ENCODE measurements around the gene ADAM12. TPM values are rescaled to one million over a fixed set of nuclear protein-coding genes. Genes with fewer than 3 reads are reported as not detected.

Gene ADAM12
- total RNA-seq, 2 donors from 2014 or later: 0.46 TPM; not detected in 1

DNA sequence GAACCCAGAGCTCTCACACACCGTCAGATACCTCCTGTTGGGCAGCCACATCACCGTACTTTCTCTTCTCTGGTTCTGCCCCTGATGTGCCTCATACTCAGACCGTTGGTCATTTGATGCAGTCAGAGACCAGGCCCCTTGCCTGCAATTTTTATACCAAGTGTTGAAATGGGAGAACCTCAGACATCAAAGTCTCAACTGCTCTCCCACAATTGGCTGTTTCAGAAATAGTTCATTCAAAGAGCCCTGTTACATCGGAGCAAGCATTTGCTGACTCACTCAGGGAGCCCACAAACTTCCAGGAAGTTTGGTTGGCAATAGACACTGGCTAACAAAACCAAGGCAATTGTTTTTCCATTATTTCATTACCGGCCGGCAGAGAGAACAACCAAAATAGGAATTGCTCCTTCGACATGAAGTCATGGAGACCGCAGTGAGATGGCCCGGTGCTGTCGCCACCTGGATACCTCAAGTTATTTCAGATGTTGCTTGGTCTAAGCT lies 33.5 kb upstream of the ADAM12 start:
- no peak for DNase-seq
- Histone ChIP-seq H3K9me3 (ENCODE audit: control insufficient read depth, low read length) (peaks cover 21% of the 10 kb centered on the region), H3K9ac (ENCODE audit: extremely low read depth, low read length, poor library complexity, severe bottlenecking) (no peak overlapping the region), H3K4me1 (ENCODE audit: control insufficient read depth, insufficient read depth, low read length) (no peaks in the 10 kb centered on the region), H3K4me3 (ENCODE audit: low read length) (no peak overlapping the region), H3K27ac (ENCODE audit: low read depth, low read length) (no peak overlapping the region), H3K36me3 (ENCODE audit: control insufficient read depth, insufficient read depth, low read length) (no peaks in the 10 kb centered on the region), H3K27me3 (ENCODE audit: control insufficient read depth, insufficient read depth, low read length, poor library complexity, severe bottlenecking) (no peaks in the 10 kb centered on the region)
- no peak overlapping the region for H3K4me3 Mint-ChIP-seq
- H3K9me3 Mint-ChIP-seq: peaks cover 19% of the 10 kb centered on the region
- TF ChIP-seq, protein P1, sequence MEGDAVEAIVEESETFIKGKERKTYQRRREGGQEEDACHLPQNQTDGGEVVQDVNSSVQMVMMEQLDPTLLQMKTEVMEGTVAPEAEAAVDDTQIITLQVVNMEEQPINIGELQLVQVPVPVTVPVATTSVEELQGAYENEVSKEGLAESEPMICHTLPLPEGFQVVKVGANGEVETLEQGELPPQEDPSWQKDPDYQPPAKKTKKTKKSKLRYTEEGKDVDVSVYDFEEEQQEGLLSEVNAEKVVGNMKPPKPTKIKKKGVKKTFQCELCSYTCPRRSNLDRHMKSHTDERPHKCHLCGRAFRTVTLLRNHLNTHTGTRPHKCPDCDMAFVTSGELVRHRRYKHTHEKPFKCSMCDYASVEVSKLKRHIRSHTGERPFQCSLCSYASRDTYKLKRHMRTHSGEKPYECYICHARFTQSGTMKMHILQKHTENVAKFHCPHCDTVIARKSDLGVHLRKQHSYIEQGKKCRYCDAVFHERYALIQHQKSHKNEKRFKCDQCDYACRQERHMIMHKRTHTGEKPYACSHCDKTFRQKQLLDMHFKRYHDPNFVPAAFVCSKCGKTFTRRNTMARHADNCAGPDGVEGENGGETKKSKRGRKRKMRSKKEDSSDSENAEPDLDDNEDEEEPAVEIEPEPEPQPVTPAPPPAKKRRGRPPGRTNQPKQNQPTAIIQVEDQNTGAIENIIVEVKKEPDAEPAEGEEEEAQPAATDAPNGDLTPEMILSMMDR (conservative IDR thresholded peaks at IDR 0.05): no peak
- no peaks in the 10 kb centered on the region for H3K36me3 Mint-ChIP-seq (ENCODE audit: low read depth)
- WGBS, 2 experiments (ENCODE audit: insufficient coverage in 1 of 2, insufficient read length in 1 of 2): 89 to 93% methylated on average over 10 of the region's 10 CpGs
- H3K27ac Mint-ChIP-seq: no peak overlapping the region
- H3K4me1 Mint-ChIP-seq: no peaks in the 10 kb centered on the region
- H3K27me3 Mint-ChIP-seq (ENCODE audit: insufficient read depth): peaks cover 8% of the 10 kb centered on the region

DNA sequence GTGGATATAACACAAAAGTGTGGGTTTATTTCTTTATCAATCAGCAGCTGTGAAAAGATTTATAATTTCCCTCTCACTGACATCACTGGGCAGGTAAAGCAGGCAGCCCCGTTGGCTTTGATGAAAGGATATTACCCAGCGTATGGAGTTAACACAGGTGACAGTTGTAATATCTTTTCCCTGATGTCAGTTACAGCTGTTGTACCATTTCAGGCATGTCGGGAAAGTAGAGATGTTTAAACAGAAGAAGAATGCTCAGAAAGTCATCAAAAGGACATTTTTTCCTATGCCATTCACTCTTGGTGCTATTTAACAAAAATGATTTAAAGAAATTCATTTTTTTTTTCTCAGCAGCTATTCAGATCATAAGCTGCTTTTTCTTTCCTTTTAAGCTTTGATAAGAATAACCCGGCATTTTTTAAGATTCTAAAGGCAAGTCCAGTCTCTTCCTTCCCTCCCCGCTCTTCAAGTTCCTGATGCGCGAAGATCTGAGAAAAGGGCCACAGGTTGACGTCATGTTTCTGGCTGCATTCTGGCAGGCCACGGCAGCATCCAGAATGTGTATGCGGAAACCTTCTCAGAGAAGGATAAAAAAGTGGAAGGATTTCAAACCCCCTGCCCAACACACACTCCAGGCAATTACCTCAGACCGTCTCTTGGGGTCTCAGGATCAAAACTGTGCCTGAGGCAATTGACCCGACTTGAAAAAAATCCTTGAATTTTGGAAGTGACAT lies 32.5 kb upstream of the ADAM12 start:
- Mint-ChIP-seq H3K27me3 (ENCODE audit: insufficient read depth) (peaks cover 5% of the 10 kb centered on the region), H3K27ac (no peak overlapping the region), H3K4me1 (no peaks in the 10 kb centered on the region), H3K4me3 (no peak overlapping the region), H3K36me3 (ENCODE audit: low read depth) (no peaks in the 10 kb centered on the region), H3K9me3 (peaks cover 22% of the 10 kb centered on the region)
- no peak overlapping the region for H3K9ac ChIP-seq (ENCODE audit: extremely low read depth, low read length, poor library complexity, severe bottlenecking)
- WGBS, 2 experiments (ENCODE audit: insufficient coverage in 1 of 2, insufficient read length in 1 of 2): 92 to 96% methylated on average over 9 to 12 of the region's 12 CpGs
- DNase-seq: no peak
- no peak overlapping the region for H3K4me3 ChIP-seq (ENCODE audit: low read length)
- H3K4me1 ChIP-seq (ENCODE audit: control insufficient read depth, insufficient read depth, low read length): no peaks in the 10 kb centered on the region
- no peaks in the 10 kb centered on the region for H3K36me3 ChIP-seq (ENCODE audit: control insufficient read depth, insufficient read depth, low read length)
- no peak overlapping the region for H3K27ac ChIP-seq (ENCODE audit: low read depth, low read length)
- TF ChIP-seq, protein P1 (conservative IDR thresholded peaks at IDR 0.05): no peak
- peaks cover 21% of the 10 kb centered on the region for H3K9me3 ChIP-seq (ENCODE audit: control insufficient read depth, low read length)
- no peaks in the 10 kb centered on the region for H3K27me3 ChIP-seq (ENCODE audit: control insufficient read depth, insufficient read depth, low read length, poor library complexity, severe bottlenecking)

DNA sequence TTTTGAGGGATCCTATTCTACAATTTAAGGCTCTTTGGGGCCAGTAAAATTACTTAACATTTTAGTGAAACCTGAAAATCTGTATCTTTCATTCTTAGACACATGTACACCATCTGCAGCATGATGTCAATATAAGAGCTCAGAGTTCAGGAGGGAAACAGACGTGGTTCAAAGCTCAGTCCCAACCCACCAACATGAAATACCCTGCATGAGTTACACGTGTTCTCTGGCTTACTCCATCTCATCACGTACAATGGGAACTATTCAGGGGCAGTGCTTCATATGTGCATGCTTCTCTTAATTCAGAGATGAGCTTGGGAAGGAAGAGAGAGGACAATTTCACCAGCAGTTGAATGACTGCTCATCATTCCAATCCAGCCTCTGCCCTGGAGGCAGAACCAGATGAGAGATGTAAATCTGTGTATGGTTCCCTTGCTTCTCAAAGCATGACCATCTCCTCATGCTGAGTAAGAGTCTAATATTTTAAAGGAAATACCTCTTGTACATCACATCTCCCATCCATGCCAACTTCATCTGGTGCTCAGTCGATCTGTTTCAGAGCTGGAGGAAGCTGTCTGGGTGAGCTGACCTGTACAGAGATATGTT lies 29.0 kb upstream of the ADAM12 start:
- Mint-ChIP-seq H3K27me3 (ENCODE audit: insufficient read depth) (peaks cover 2% of the 10 kb centered on the region), H3K9me3 (peaks cover 3% of the 10 kb centered on the region), H3K27ac (no peak overlapping the region), H3K36me3 (ENCODE audit: low read depth) (no peaks in the 10 kb centered on the region), H3K4me1 (no peaks in the 10 kb centered on the region), H3K4me3 (no peak overlapping the region)
- no peaks in the 10 kb centered on the region for H3K4me1 ChIP-seq (ENCODE audit: control insufficient read depth, insufficient read depth, low read length)
- DNase-seq: no peak
- TF ChIP-seq, protein P1 (conservative IDR thresholded peaks at IDR 0.05): no peak
- 88 to 100% methylated on average over 4 of the region's 4 CpGs for WGBS, 2 experiments (ENCODE audit: insufficient coverage in 1 of 2, insufficient read length in 1 of 2)
- no peaks in the 10 kb centered on the region for H3K36me3 ChIP-seq (ENCODE audit: control insufficient read depth, insufficient read depth, low read length)
- no peak overlapping the region for H3K27ac ChIP-seq (ENCODE audit: low read depth, low read length)
- no peak overlapping the region for H3K9ac ChIP-seq (ENCODE audit: extremely low read depth, low read length, poor library complexity, severe bottlenecking)
- H3K4me3 ChIP-seq (ENCODE audit: low read length): no peak overlapping the region
- no peaks in the 10 kb centered on the region for H3K9me3 ChIP-seq (ENCODE audit: control insufficient read depth, low read length)
- no peaks in the 10 kb centered on the region for H3K27me3 ChIP-seq (ENCODE audit: control insufficient read depth, insufficient read depth, low read length, poor library complexity, severe bottlenecking)

Measured in endodermal cell (in vitro differentiated cells).